Choroid plexus epithelial cell (primary cell): Measurements from ENCODE around the gene XRCC2.

ENCODE experiments used
- DNase-seq: peaks from one replicate; pipeline ENCODE4 v3.0.0-alpha.2; 2010; ENCODE audit warnings: low read depth
- H3K4me3 ChIP-seq: 2 replicates; pipeline ENCODE4 v1.5.1; 2011; ENCODE audit warnings: low read depth, mild to moderate bottlenecking, control low read depth, low read length, moderate library complexity
- CTCF ChIP-seq: conservative IDR thresholded peaks from 2 replicates; pipeline ENCODE4 v1.5.1; 2011; ENCODE audit warnings: low read depth, mild to moderate bottlenecking, control low read depth, inconsistent platforms, low read length, moderate library complexity

The XRCC2 gene

GRCh38 chr7:152672626-152673025 is 3.3 kb downstream of the XRCC2 start:
- TF ChIP-seq CTCF: no peak

GRCh38 chr7:152669758-152670157 is 6.2 kb downstream of the XRCC2 start:
- no peak overlapping the region for H3K4me3 ChIP-seq
- TF ChIP-seq CTCF: no peak
- DNase-seq: no peak

More at GRCh38 chr7:152672626-152673025, 3.3 kb downstream of the XRCC2 start:
- no peak for DNase-seq
- no peak overlapping the region for H3K4me3 ChIP-seq

GRCh38 chr7:152668975-152669374 is 7.0 kb downstream of the XRCC2 start:
- DNase-seq: no peak
- H3K4me3 ChIP-seq: no peak overlapping the region
- no peak for TF ChIP-seq CTCF

- TF ChIP-seq CTCF: no peak
Measured at GRCh38 chr7:152667958-152668357, 8.0 kb downstream of the XRCC2 start.

GRCh38 chr7:152666078-152666477 is 9.9 kb downstream of the XRCC2 start:
- H3K4me3 ChIP-seq: no peak overlapping the region
- DNase-seq: no peak
- TF ChIP-seq CTCF: no peak

More at GRCh38 chr7:152667958-152668357, 8.0 kb downstream of the XRCC2 start:
- H3K4me3 ChIP-seq: no peak overlapping the region
- peak; percentile 43 for DNase-seq

GRCh38 chr7:152664636-152665035 is 11.3 kb downstream of the XRCC2 start:
- no peak for TF ChIP-seq CTCF
- no peak overlapping the region for H3K4me3 ChIP-seq
- peak; percentile 5 for DNase-seq

- H3K4me3 ChIP-seq: no peak overlapping the region
- TF ChIP-seq CTCF: no peak
Measured at GRCh38 chr7:152663931-152664330, 12.0 kb downstream of the XRCC2 start.

More at GRCh38 chr7:152663931-152664330, 12.0 kb downstream of the XRCC2 start:
- no peak for DNase-seq
